GM18499 (cell line): ENCODE results near the gene CBLC.
"Not testable (repeated sequence)": the region's sequence is repeated elsewhere in the genome, so short reads cannot be mapped to it uniquely, and the experiment has no call there.

Experiments
- ATAC-seq: cut with Tn5 transposase; IDR thresholded peaks from one replicate; pipeline ENCODE4 v1.9.1; 2021; ENCODE audit warnings: moderate number of reproducible peaks; ENCODE audit not compliant: insufficient read depth, unreplicated experiment

The CBLC gene

DNA sequence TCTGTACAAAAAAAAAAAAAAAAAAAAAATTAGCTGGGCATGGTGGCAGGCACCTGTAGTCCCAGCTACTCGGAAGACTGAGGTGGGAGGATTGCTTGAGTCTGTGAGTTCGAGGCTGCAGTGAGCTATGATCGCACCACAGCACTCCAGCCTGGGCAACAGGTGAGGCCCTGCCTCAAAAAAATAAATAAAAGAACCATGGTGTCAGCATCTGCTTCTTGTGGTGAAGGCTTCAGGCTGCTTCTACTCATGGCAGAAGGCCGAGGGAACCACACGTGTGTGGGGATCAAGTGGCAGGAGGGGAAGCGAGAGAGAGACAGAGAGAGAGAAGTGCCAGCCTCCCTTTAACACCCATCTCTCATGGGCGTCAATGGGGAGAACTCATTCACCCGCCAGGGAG, 15.7 kb upstream of the CBLC start:
- ATAC-seq, result no peak

DNA sequence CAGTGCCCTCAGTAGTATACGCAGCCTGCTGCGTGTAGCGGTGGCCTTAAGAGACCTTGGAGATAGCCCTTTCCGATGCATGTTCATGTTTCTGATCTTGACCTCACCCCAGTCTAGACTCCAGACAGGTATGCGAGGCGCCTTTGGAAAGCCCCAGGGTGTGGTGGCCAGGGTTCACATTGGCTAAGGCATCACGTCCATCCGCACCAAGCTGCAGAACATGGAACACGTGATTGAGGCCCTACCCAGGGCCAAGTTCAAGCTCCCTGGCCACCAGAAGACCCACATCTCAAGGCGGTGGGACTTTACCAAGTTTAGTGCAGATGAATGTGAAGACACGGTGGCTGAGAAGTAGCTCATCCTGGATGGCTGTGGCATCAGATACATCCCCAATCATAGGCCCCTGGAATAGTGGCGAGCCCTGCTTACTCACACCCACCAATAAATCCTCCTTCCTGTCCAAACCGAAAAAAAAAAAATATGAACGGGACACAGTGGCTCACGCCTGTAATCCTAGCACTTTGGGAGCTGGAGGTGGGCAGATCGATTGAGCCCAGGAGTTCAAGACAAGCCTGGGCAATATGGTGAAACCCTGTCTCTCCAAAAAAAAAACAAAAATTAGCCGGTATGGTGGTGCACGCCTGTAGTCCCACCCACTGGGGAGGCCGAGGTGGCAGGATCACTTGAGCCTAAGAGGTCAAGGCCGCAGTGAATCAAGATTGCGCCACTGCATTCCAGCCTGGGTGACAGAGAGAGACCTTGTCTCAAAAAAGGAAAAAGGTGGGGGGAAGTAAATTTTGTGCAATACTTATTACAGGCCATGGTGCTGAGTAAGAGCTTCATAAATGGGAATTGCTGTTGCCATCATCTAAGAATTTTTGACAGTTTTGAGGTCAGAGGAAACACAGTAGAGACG, 12.4 kb upstream of the CBLC start:
- no peak for ATAC-seq

DNA sequence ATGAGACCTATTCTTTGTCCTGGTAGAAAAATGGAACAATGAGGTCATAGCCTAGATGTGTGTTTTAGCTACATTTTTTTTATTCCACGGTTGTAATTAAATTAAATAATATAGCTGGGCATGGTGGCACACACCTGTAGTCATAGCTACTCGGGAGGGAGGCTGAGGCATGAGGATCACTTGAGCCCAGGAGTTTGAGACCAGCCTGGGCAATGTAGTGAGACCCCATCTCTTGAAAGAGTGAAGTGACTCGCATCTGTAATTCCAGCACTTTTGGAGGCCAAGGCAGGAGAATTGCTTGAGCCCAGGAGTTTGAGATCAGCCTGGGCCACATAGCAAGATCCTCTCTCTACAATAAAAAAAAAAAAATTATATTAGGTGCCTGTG, 11.7 kb upstream of the CBLC start:
- ATAC-seq, result no peak

DNA sequence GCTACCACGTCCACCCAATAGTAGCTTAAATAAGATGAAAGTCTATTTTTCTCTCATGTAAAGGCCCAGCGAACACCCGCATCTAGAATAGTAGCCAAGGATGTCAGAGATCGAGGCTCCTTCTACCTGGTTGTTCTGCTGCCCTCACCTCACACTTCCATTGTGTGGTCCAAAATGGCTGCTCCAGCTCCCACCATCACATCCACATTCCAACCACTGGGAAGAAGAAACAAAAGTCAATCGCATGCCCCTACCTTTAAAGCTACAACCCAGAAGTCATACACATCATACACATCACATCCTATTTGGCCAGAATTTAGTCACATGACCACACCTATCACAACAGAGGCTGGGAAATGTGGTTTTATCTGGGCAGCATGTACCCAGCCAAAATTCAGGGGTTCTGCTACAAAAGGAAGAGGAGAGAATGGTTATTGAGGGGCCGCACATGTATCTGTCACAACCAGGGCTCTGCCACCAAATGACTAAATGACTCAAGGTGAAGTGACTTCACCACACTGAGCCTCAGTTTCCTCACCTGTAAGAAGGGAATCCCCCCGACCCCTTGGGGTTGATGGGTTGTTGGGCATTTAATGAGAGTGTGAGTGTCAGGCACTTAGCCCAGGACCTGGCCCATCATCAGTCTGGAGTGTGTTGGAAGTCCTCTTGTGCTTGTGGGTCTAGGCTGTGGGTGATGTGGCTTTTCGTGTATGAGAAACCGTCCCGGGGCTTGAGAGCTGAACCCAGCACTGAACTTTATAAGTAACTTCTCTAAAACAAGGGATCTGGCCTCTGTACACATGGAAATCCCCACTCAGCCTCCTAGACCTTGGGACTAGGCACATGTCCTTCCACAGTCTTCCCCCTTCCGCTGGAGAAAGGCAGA, 10.2 kb upstream of the CBLC start:
- ATAC-seq, result no peak

DNA sequence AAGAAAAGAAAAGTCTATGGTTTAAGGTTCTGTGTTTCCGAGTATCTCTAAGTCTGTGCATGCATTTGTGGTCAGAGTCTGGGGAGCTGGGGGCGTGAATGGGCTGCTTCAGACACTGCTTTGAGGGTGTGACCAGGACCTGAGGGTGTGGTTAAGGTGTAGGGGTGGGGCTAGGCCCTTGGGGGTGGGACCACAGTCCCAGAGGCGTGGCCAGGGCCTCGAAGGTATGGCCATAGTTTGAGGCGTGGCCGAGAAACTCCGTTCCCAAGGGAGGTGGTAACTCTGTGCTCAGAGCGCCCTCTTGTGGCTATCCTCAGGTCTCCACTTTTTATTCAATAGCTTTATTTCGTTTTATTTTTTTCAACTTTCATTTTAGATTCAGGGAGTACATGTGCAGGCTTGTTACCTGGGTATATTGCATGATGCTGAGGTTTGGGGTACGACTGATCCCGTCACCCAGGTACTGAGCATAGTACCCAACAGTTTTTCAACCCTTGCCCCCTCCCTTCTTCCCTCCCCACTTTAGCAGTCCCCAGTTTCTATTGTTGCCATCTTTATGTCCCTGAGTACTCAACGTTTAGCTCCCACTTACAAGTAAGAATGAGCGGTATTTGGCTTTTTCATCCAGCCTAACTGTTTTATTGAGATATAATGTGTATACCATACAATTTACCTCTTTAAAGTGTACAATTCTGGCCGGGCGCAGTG, 7.0 kb upstream of the CBLC start:
- peak; percentile 86 for ATAC-seq

DNA sequence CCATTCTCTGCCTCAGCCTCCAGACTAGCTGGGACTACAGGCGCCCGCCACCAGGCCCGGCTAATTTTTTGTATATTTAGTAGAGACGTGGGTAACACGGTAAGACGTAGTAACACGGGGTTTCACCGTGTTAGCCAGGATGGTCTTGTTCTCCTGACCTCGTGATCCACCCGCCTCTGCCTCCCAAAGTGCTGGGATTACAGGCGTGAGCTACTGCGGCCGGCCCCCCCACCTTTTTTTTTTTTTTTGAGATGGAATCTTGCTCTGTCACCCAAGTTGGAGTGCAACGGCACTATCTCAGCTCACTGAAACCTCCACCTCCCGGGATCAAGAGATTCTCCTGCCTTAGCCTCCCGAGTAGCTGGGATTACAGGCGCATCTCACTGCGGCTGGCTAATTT, 5.5 kb upstream of the CBLC start:
- not testable (repeated sequence) for ATAC-seq

DNA sequence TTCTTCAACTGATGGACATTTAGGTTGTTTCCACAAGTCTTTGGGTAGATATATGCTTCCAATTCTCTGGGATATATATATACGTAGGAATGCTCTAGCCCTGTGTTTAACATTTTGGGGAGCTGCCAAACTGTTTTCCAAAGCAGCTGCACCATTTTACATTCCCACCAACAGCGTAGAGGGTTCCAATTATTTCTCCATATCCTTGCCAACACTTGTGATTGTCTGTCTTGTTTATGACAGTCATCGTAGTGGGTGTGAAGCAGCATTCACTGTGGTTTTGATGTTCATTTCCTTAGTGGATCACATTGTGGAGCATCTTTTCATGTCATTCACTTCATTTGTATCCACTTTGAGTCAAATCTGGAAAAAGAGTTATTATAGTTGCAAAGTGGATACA, 4.7 kb upstream of the CBLC start:
- ATAC-seq, result no peak

DNA sequence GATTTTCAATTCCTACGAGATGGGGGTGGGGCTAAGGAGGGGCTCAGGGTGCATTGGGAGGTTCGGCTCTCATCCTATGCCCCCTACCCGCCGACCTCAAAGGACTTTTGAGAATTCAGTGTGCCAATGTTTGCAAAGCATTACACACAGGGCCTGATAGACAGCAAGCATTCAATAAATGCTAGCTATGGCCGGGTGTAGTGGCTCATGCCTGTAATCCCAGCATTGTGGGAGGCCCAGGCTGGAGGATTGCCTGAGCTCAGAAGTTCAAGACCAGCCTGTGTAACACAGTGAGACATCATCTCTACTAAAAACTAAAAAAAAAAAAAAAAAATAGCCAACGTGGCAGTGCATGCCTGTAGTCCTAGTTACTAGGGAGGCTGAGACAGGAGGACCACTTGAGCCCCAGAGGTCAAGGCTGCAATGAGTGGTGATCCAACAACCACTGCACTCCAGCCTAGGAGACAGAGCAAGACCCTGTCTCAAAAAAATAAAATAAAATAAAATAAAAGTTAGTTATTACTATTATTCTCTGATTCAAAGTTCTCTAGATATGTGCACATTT, 1.9 kb upstream of the CBLC start:
- no peak for ATAC-seq

DNA sequence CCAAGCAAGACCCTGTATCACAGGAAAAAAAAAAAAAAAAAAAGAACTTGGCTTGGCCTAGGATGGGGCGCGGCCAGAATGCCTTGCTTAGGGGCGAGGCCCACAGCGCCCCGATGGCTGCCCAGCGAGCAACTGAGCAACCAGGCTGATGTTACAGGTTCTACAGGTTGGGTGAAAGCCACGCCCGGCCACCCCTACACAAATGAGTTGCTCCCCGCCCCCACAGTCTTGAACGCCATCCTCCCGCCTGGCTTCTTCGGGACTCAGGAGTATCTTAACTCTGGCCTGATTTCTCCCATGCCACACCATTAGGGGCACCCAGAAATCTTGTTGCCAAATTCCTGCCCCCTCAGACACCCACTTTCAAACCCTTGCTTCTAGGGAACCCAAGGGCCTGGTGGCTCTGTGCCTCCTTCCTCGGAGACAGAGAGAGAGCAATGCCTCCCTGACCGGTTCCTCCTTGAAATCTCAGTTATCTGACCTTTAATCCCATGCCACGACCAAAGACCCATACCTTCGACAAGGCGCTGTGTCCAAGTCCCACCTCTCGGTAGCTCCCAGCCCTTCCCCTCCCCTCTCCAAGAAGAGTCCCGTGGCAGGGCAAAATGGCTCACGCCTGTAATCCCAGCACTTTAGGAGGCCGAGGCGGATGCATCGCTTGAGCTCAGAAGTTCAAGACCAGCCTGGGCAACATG, 1.1 kb upstream of the CBLC start:
- no peak for ATAC-seq

DNA sequence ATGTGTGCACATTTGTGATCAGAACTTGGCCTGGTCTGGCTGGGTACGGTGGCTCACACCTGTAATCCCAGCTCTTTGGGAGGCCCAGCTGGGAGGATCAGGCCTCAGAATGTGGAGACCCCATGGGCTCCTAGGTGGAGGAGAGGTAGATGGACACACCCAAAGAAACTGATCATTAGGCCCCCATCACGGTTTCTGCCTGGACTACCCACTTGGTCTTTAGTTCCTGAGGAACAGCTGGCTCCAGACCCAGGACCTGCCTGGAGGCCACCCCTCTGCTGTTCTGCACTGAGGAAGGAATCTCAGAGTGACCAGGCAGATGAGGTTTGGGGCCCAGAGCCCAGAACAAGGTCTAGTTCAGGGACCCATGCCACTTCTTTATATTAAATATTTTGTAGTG, 1.5 kb downstream of the CBLC start:
- no peak for ATAC-seq

DNA sequence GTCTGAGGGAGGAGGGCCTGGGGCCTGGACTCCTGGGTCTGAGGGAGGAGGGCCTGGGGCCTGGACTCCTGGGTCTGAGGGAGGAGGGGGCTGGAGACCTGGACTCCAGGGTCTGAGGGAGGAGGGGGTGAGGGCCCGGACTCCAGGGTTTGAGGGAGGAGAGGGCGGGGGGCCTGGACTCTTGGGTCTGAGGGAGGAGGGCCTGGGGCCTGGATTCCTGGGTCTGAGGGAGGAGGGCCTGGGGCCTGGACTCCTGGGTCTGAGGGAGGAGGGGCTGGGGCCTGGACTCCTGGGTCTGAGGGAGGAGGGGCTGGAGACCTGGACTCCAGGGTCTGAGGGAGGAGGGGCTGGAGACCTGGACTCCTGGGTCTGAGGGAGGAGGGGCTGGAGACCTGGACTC, 4.0 kb downstream of the CBLC start:
- not testable (repeated sequence) for ATAC-seq

DNA sequence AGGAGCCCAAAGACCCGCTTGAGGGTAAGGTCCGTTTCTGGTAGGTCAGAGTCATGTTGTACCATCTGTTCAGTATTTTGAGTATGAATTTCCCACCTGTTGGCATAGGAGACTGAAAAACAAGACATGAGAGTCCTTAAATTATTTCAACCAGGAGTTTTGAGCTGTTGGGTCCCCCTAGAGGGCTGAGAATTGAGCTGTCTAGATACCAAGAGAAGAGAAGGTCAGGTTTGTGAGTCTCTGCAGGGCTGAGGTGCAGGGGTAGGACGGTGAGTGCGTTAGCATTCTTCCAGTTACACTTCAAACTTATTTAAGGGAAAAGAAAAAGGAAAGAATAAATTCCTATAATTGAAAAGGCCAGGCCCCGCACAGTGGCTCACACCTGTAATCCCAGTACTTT, 5.0 kb downstream of the CBLC start:
- no peak for ATAC-seq

DNA sequence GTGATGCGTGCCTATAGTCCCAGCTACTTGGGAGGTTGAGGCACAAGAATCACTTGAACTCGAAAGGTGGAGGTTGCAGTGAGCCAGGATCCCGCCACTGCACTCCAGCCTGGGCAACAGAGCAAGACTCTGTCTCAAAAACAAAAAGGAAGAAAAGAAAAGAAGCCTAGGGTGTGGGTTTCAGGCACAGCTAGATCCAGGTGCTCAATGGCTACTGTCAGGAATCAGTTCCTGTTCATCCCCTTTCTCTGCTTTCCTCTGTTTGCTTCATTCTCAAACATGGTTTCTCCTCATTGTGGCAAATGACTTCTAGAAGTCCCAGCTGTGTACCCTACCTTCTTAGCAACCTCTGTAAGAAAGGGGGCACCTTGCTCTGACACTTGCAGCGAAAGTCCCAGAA, 5.9 kb downstream of the CBLC start:
- ATAC-seq, result no peak

DNA sequence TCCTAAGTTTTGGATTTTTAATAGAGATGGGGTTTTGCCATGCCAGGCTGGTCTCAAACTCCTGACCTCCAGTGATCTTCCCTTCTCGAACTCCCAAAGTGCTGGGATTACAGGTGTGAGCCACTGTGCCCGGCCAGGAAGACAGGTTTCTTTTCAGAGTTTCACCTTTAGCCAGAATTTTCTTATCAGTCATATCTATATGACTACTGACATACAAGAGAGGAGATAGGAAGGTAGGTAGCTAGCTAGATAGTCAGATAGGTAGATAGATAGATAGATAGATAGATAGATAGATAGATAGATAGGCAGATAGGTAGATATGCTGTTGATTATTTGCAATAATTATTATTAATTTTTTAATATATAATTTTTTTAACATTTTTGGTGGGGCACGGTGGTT, 7.6 kb downstream of the CBLC start:
- ATAC-seq, result no peak

DNA sequence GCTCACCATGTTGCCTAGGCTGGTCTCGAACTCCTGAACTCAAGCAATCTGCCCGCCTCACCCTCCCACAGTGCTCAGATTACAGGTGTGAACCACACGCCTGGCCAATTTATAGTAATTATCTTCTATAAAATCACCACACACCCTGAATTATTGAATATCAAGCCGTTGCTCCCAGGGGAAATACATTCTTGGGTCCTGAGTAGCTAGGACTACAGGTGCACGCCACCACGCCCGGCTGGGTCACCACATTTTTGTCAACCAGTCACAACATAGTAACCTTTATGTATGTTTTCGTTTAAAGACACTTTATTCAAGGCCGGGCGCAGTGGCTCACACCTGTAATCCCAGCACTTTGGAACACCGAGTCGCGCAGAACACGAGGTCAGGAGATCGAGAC, 8.3 kb downstream of the CBLC start:
- no peak for ATAC-seq

DNA sequence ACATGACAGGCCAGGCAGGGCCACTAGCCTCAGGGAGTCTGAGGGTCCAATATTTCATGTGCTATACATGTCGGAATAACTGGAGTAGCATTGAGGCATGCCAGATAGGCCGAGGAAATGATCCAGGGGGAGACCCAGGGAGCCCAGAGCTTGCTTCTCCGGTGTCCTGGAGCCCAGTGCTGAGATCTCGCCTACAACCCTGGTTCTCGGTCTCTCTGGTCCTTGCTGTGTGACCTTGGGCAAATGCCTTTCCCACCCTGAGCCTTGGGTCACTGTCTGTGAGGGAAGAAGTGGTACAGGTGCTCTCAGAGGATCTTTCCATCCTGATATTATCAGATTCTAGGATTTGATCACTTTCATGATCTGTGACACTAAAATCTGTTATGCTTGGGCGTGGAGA, 11.3 kb downstream of the CBLC start:
- ATAC-seq, result no peak

DNA sequence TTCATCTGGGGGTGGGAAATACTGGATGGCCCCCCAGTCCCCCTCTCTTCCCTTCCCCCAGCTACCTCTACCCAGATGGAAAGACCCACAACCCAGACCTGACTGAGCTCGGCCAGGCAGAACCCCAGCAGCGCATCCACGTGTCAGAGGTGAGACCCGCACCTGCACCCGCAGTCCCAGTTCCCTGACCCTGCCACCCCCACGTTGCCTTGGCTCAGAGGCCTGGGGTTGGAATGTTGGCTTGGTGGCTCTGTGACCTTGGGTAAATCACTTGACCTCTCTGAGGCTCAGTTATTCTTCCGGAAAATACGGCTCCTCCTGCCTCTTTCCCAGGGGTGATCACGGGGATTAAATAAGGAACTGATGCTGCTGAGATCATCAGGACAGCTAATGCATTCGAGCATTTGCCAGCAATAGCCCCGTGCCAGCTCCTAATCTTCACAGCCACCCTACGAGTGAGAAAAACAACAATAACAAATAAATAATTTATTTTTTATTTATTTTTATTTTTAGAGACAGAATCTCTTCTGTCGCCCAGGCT, 12.3 kb downstream of the CBLC start:
- ATAC-seq, result no peak

DNA sequence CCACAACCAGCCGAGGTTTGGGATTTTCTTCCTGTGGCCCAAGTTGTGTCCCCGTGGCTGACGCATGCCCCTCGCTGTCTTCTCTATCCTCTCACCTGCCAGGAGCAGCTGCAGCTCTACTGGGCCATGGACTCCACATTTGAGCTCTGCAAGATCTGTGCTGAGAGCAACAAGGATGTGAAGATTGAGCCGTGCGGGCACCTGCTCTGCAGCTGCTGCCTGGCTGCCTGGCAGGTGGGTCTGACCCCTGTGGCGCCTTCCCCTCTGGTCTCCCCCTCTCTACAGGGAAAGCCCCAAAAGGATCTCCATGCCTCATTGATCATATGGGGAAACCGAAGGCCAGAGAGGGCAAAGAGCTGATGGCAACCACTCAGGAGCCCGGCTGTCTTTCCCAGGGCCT, 14.6 kb downstream of the CBLC start:
- no peak for ATAC-seq

DNA sequence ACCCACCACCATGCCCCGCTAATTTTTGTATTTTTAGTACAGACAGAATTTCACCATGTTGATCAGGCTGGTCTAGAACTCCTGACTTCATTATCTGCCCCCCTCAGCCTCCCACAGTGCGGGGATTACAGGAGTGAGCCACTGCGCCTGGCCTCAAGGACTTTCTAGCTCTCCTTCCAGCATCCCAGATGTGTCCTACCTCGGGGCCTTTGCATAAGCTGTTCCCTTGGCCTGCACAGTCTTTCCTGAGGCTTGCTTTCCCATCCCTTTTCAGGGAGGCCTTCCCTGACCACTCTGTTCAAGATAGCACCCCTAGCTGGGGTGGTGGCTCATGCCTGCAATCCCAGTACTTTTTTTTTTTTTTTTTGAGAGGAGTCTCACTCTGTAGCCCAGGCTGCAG, 16.9 kb downstream of the CBLC start:
- no peak for ATAC-seq
